GM21423 (cell line): ENCODE results near the gene EZH1.

Source experiments
- ATAC-seq: cut with Tn5 transposase; IDR thresholded peaks from one replicate; pipeline ENCODE4 v1.9.1; 2021; ENCODE audit warnings: mild to moderate bottlenecking, moderate library complexity; ENCODE audit not compliant: unreplicated experiment

EZH1 gene

GRCh38 chr17:42744806-42745617 lies at the start of gene EZH1:
TSS of gene EZH1 (minus strand) at chr17:42745040. CDS start at chr17:42728941, 16,099 bp downstream.
- ATAC-seq, result peak; percentile 76

DNA sequence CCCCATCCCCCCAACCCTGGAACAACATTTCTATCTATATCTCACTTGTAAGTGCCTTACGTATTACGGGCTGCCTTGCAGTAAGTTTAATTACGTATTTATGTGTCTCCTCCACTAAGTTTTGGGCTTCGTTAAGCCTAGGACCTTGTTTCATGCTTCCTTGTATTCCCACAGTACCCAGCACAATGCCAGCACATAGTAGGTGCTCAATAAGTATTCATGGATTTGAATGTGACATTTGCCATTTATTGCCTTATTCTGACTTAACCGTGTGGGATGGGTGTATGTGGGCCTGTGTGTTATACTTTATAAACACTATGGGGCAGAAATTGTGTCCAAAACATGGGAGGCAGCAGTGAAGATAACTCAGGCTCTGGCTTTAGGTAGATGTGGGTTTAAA lies 47.7 kb upstream of the EZH1 start:
- no peak for ATAC-seq

GRCh38 chr17:42791948-42792347 lies 47.1 kb upstream of the EZH1 start:
- ATAC-seq, result no peak

DNA sequence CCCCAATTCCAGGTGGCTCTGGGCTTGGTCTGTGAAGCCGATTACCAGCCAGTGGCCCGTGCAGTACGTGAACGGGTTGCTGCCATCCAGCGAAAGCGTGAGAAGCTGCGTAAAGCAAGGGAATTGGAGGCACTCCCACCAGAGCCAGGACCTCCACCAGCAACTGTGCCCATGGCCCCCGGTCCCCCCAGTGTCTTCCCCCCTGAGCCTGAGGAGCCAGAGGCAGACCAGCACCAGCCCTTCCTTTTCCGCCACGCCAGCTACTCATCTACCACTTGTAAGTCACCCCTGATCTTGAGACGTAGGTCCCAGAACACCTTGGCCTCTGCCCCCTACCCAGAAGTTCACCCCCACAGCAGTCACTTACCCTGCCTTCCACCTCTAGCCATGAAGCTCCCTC lies 42.4 kb upstream of the EZH1 start:
- ATAC-seq, result no peak

- no peak for ATAC-seq
These were observed 40.2 kb upstream of the EZH1 start for GRCh38 chr17:42784811-42785592.

DNA sequence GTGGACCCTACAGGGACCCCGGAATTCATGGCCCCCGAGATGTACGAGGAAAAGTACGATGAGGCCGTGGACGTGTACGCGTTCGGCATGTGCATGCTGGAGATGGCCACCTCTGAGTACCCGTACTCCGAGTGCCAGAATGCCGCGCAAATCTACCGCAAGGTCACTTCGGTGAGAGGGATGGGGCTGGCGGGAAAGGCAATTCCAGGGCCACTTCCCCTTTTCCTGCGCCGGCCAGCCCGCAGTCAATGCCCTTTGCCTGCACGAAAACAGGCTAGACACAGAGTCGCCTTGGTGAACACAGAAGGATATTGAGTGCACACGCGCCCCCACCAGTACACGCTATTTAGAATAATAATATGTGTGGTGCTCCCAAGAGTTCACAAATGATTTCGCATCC lies 39.6 kb upstream of the EZH1 start:
- no peak for ATAC-seq

GRCh38 chr17:42783791-42784138 lies 38.9 kb upstream of the EZH1 start:
- ATAC-seq, result no peak

GRCh38 chr17:42783062-42783790 lies 38.4 kb upstream of the EZH1 start:
- no peak for ATAC-seq

- ATAC-seq, result no peak
These were observed 37.6 kb upstream of the EZH1 start for GRCh38 chr17:42782166-42783061.

GRCh38 chr17:42781639-42782165 lies 36.9 kb upstream of the EZH1 start:
- no peak for ATAC-seq

GRCh38 chr17:42780851-42781638 lies 36.2 kb upstream of the EZH1 start:
- ATAC-seq, result no peak

- no peak for ATAC-seq
These were observed 35.4 kb upstream of the EZH1 start, which contains the start of gene WNK4 for GRCh38 chr17:42779936-42780850. TSS of gene WNK4 (plus strand) at chr17:42780610. CDS start at chr17:42780699, 89 bp downstream.

- no peak for ATAC-seq
These were observed 34.6 kb upstream of the EZH1 start for GRCh38 chr17:42779304-42779935.

DNA sequence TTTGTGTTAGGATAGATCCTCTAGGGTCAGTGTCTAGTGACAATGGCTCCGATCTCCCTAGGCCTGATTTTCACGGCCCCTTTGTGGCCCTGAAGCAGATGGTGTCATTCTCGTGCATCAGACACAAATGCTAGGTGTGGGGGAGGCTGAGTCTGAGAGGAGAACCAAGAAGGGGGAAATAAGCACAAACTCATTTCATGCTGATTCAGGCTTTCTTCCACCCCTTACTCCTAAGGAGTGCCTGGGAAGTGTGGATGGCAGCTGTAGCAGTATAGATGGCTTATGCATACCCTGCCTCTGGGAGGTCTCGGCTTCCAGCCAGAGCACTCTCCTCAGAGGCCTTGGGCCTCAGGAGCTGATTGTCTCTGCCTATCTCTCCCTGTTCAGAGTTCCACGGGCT lies 33.7 kb upstream of the EZH1 start:
- no peak for ATAC-seq

DNA sequence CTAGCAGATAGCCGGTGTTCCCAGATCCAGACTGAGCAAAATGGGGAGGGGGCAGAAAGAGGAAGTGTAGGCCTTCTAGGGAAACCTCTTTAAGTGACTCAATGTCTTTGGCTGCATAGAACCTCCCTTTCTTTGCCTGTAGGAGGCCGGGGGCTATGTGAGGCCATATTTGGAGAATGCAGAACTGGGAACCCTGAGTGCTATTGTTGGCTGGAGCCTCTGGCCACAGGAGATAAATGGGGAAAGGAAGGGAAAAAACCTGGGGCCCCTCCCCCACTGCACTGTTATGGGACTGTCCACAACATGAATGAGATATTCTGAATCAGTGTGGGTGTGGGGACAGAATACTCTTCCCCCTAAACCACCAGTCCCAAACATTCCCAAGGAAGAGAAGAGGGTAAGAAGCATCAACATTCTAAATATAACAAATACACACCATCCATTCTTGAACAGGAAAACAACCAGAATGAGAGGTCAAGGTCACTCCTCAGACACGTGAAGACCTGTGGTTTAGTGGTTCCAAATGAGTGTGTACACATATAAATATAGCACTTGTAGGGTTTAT lies 30.8 kb upstream of the EZH1 start:
- no peak for ATAC-seq

DNA sequence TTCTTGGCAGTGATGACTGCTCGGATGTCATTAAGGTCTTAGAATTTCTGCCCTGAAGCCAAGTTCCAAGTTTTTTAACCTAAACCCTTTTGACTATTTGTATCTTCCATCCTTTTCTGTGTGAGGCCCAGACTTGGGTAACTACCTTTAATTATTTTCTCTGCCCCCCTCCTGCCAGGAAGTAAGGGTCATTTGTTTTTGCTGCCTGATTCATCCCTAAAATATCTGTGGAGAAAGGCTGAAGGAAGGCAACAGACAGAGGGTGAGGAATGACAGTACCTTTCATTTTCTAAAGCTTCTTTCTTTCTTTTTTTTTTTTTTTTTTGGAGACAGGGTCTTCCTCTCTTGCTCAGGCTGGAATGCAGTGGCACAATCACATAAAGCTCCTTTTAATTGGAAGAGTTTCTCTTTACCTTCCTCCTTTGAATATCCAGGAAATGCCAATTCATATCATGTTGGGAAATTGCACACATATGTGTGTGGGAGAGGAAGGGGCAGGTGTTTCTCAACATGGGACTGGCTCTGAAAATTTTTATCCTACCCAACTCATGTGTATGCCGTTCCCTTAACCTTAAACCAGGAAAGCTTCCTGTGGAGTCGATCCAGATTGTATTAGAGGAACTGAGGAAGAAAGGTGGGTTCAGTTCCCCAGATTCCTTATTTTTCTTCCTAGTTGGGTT lies 29.4 kb upstream of the EZH1 start:
- no peak for ATAC-seq
